ENCODE results near the gene CHST3.
"Not testable (repeated sequence)": the region's sequence is repeated elsewhere in the genome, so short reads cannot be mapped to it uniquely, and the experiment has no call there.

CHST3 gene

GRCh38 chr10:72032409-72033162 is 68.4 kb downstream of the CHST3 start:
- not testable (repeated sequence) for DNase-seq (ENCODE audit: low spot score)

GRCh38 chr10:72034040-72034499 is 69.9 kb downstream of the CHST3 start:
- no peak for DNase-seq (ENCODE audit: low spot score)

GRCh38 chr10:72034761-72035160 is 70.6 kb downstream of the CHST3 start:
- DNase-seq (ENCODE audit: low spot score) = no peak

GRCh38 chr10:72035252-72035887 is 71.2 kb downstream of the CHST3 start:
- no peak for DNase-seq (ENCODE audit: low spot score)

GRCh38 chr10:72037266-72037665 is 73.1 kb downstream of the CHST3 start:
- no peak for DNase-seq (ENCODE audit: low spot score)

- DNase-seq (ENCODE audit: low spot score) = no peak
Observed at GRCh38 chr10:72037811-72038210, 73.6 kb downstream of the CHST3 start.

GRCh38 chr10:72038458-72039001 is 74.3 kb downstream of the CHST3 start:
- no peak for DNase-seq (ENCODE audit: low spot score)

- no peak for DNase-seq (ENCODE audit: low spot score)
Observed at GRCh38 chr10:72039377-72039776, 75.2 kb downstream of the CHST3 start.

- no peak for DNase-seq (ENCODE audit: low spot score)
Observed at GRCh38 chr10:72041491-72041890, 77.3 kb downstream of the CHST3 start.

- no peak for DNase-seq (ENCODE audit: low spot score)
Observed at GRCh38 chr10:72043016-72043834, 79.0 kb downstream of the CHST3 start.

- no peak for DNase-seq (ENCODE audit: low spot score)
Observed at GRCh38 chr10:72044417-72045041, 80.3 kb downstream of the CHST3 start.

- DNase-seq (ENCODE audit: low spot score) = no peak
Observed at GRCh38 chr10:72045586-72045985, 81.4 kb downstream of the CHST3 start.

- peak; percentile 83 for DNase-seq (ENCODE audit: low spot score)
Observed at GRCh38 chr10:72048450-72049124, 84.4 kb downstream of the CHST3 start.

- no peak for DNase-seq (ENCODE audit: low spot score)
Observed at GRCh38 chr10:72049472-72049871, 85.3 kb downstream of the CHST3 start.

GRCh38 chr10:72049969-72050781 is 86.0 kb downstream of the CHST3 start:
- DNase-seq (ENCODE audit: low spot score) = peak; percentile 3

GRCh38 chr10:72050873-72051272 is 86.7 kb downstream of the CHST3 start:
- DNase-seq (ENCODE audit: low spot score) = no peak

- no peak for DNase-seq (ENCODE audit: low spot score)
Observed at GRCh38 chr10:72053690-72054089, 89.5 kb downstream of the CHST3 start.

- no peak for DNase-seq (ENCODE audit: low spot score)
Observed at GRCh38 chr10:72056113-72056512, 91.9 kb downstream of the CHST3 start.

GRCh38 chr10:72056932-72057751 is 92.9 kb downstream of the CHST3 start:
- no peak for DNase-seq (ENCODE audit: low spot score)
